WTC11 (cell line): ENCODE data around the gene HELZ.

ENCODE experiments used
- CREM ChIP-seq: sonication (generic); formaldehyde crosslinking; IDR thresholded peaks from 2 replicates; pipeline ENCODE4 v1.8.1; 2022; ENCODE audit warnings: mild to moderate bottlenecking, missing genetic modification reagents, moderate library complexity
- JUN ChIP-seq: sonication (generic); formaldehyde crosslinking; IDR thresholded peaks from 2 replicates; pipeline ENCODE4 v1.8.0; 2023; ENCODE audit warnings: mild to moderate bottlenecking, missing genetic modification reagents
- NFYB ChIP-seq: sonication (generic); formaldehyde crosslinking; conservative IDR thresholded peaks from 2 replicates; pipeline ENCODE4 v1.8.0; 2022; ENCODE audit warnings: low read depth, missing genetic modification reagents
- TF ChIP-seq, protein P1 (sequence below): fragments of 200-600 bp; IDR thresholded peaks from 2 replicates; pipeline ENCODE4 v1.8.0; 2022; ENCODE audit warnings: antibody characterized with exemption
- TF ChIP-seq, protein P2 (sequence below): sonication (generic); formaldehyde crosslinking; IDR thresholded peaks from 2 replicates; pipeline ENCODE4 v1.8.1; 2022; ENCODE audit warnings: missing genetic modification reagents, borderline replicate concordance
- TF ChIP-seq, protein P3 (sequence below): sonication (generic); formaldehyde crosslinking; IDR thresholded peaks from 2 replicates; pipeline ENCODE4 v1.8.0; 2022; ENCODE audit warnings: mild to moderate bottlenecking, missing genetic modification reagents
- TF ChIP-seq, protein P4 (sequence below): sonication (generic); formaldehyde crosslinking; IDR thresholded peaks from 2 replicates; pipeline ENCODE4 v1.8.1; 2022; ENCODE audit warnings: low read depth, missing genetic modification reagents, borderline replicate concordance

DNA sequence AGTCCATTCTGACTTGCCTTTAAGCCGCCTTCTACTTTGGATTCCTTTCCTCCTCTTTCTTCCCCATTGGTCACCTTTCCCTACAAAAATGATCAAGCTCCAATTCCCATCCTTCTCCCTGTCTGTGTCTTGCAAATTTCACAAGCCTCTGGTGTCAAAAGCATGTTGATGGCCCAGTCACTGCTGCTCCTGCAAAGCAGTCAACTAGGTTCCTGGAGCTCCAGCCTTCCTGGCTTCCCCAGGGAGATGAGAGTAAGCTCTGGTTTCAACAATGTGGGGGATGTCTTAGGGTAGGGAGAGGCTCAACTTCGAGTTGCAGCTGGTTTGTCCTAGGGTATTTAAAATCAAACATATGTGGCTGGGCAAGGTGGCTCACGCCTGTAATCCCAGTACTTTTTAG lies 36.1 kb upstream of the HELZ start:
- TF ChIP-seq, protein P1, sequence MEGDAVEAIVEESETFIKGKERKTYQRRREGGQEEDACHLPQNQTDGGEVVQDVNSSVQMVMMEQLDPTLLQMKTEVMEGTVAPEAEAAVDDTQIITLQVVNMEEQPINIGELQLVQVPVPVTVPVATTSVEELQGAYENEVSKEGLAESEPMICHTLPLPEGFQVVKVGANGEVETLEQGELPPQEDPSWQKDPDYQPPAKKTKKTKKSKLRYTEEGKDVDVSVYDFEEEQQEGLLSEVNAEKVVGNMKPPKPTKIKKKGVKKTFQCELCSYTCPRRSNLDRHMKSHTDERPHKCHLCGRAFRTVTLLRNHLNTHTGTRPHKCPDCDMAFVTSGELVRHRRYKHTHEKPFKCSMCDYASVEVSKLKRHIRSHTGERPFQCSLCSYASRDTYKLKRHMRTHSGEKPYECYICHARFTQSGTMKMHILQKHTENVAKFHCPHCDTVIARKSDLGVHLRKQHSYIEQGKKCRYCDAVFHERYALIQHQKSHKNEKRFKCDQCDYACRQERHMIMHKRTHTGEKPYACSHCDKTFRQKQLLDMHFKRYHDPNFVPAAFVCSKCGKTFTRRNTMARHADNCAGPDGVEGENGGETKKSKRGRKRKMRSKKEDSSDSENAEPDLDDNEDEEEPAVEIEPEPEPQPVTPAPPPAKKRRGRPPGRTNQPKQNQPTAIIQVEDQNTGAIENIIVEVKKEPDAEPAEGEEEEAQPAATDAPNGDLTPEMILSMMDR = no peak
- no peak for TF ChIP-seq NFYB (CRISPR knock-in tag)
- no peak for TF ChIP-seq CREM (CRISPR knock-in tag)
- TF ChIP-seq, protein P2, sequence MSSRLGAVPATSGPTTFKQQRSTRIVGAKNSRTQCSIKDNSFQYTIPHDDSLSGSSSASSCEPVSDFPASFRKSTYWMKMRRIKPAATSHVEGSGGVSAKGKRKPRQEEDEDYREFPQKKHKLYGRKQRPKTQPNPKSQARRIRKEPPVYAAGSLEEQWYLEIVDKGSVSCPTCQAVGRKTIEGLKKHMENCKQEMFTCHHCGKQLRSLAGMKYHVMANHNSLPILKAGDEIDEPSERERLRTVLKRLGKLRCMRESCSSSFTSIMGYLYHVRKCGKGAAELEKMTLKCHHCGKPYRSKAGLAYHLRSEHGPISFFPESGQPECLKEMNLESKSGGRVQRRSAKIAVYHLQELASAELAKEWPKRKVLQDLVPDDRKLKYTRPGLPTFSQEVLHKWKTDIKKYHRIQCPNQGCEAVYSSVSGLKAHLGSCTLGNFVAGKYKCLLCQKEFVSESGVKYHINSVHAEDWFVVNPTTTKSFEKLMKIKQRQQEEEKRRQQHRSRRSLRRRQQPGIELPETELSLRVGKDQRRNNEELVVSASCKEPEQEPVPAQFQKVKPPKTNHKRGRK (CRISPR knock-in tag) = no peak
- TF ChIP-seq, protein P3, sequence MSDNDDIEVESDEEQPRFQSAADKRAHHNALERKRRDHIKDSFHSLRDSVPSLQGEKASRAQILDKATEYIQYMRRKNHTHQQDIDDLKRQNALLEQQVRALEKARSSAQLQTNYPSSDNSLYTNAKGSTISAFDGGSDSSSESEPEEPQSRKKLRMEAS (CRISPR knock-in tag) = no peak
- TF ChIP-seq, protein P4, sequence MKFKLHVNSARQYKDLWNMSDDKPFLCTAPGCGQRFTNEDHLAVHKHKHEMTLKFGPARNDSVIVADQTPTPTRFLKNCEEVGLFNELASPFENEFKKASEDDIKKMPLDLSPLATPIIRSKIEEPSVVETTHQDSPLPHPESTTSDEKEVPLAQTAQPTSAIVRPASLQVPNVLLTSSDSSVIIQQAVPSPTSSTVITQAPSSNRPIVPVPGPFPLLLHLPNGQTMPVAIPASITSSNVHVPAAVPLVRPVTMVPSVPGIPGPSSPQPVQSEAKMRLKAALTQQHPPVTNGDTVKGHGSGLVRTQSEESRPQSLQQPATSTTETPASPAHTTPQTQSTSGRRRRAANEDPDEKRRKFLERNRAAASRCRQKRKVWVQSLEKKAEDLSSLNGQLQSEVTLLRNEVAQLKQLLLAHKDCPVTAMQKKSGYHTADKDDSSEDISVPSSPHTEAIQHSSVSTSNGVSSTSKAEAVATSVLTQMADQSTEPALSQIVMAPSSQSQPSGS (CRISPR knock-in tag) = no peak
- TF ChIP-seq JUN (CRISPR knock-in tag) = no peak
